ENCODE measurements around the gene ABCC3. TPM values are rescaled to one million over a fixed set of nuclear protein-coding genes. Genes with fewer than 3 reads are reported as not detected.

ABCC3 gene
- total RNA-seq, 1 donor from 2014 or later = 1.6 TPM

- no peak for DNase-seq (ENCODE audit: low read depth)
Observed at GRCh38 chr17:50683434-50684287, 49.0 kb downstream of the ABCC3 start.

- DNase-seq (ENCODE audit: low read depth) = no peak
Observed at GRCh38 chr17:50684288-50684611, 49.6 kb downstream of the ABCC3 start.

- DNase-seq (ENCODE audit: low read depth) = no peak
Observed at GRCh38 chr17:50684612-50685333, 50.1 kb downstream of the ABCC3 start.

- no peak for DNase-seq (ENCODE audit: low read depth)
Observed at GRCh38 chr17:50685334-50685665, 50.6 kb downstream of the ABCC3 start.

- DNase-seq (ENCODE audit: low read depth) = no peak
Observed at GRCh38 chr17:50685691-50686493, 51.2 kb downstream of the ABCC3 start.

GRCh38 chr17:50686494-50687199 is 52.0 kb downstream of the ABCC3 start:
- DNase-seq (ENCODE audit: low read depth) = peak; percentile 84

- DNase-seq (ENCODE audit: low read depth) = no peak
Observed at GRCh38 chr17:50687200-50688066, 52.8 kb downstream of the ABCC3 start.

GRCh38 chr17:50688245-50688644 is 53.6 kb downstream of the ABCC3 start:
- no peak for DNase-seq (ENCODE audit: low read depth)

- peak; percentile 76 for DNase-seq (ENCODE audit: low read depth)
Observed at GRCh38 chr17:50689251-50689650, 54.6 kb downstream of the ABCC3 start.

- no peak for DNase-seq (ENCODE audit: low read depth)
Observed at GRCh38 chr17:50689956-50690886, 55.5 kb downstream of the ABCC3 start.

- no peak for DNase-seq (ENCODE audit: low read depth)
Observed at GRCh38 chr17:50690887-50691549, 56.3 kb downstream of the ABCC3 start.

GRCh38 chr17:50691550-50692447 is 57.1 kb downstream of the ABCC3 start:
- no peak for DNase-seq (ENCODE audit: low read depth)

- DNase-seq (ENCODE audit: low read depth) = no peak
Observed at GRCh38 chr17:50692448-50693035, 57.9 kb downstream of the ABCC3 start.

- no peak for DNase-seq (ENCODE audit: low read depth)
Observed at GRCh38 chr17:50693036-50693682, 58.5 kb downstream of the ABCC3 start.

GRCh38 chr17:50696365-50696879 is 61.7 kb downstream of the ABCC3 start:
- no peak for DNase-seq (ENCODE audit: low read depth)

- no peak for DNase-seq (ENCODE audit: low read depth)
Observed at GRCh38 chr17:50697062-50697461, 62.4 kb downstream of the ABCC3 start.

All from myocyte (in vitro differentiated cells).